Activated gamma-delta T cell treated with anti-CD3 and anti-CD28 coated beads, Interleukin-2, amount 50 U/mL, for 16 hours (primary cell): Measurements from ENCODE around the gene AFF2.

Experiments
- DNase-seq: peaks from one replicate; pipeline ENCODE4 v3.0.0-alpha.2; 2020; ENCODE audit warnings: low read depth

The AFF2 gene

GRCh38 chrX:148928811-148929210 lies 428.4 kb downstream of the AFF2 start:
- DNase-seq = no peak

- no peak for DNase-seq
Measured at GRCh38 chrX:148929686-148930085, 429.3 kb downstream of the AFF2 start.

DNA sequence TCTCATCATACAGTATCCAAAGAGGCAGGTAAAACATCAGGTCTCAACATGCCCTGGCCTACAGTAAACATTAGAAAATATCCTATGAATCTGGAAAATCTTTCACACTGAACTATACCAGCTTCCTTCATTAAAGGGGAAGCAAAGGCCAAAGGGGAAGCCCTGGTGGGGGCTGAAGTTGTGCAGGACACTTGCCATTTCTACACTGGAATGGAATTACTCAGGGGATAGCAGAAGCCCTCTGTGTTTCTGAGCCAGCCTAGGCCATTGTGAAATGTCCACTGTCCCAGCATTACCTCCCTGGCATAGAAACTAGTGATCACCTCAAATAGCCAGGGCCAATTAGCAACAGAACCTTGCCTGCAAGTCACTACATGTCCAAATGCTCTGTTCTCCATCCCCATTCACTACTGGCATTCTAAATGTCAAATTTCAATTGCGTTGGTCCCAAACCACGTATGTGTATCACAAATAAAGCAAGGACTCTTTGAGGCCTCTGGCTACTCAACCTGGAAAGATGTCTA lies 429.9 kb downstream of the AFF2 start:
- DNase-seq = no peak

- DNase-seq = no peak
Measured at GRCh38 chrX:148933881-148934280, 433.5 kb downstream of the AFF2 start.

GRCh38 chrX:148938348-148938747 lies 437.9 kb downstream of the AFF2 start:
- DNase-seq = no peak

DNA sequence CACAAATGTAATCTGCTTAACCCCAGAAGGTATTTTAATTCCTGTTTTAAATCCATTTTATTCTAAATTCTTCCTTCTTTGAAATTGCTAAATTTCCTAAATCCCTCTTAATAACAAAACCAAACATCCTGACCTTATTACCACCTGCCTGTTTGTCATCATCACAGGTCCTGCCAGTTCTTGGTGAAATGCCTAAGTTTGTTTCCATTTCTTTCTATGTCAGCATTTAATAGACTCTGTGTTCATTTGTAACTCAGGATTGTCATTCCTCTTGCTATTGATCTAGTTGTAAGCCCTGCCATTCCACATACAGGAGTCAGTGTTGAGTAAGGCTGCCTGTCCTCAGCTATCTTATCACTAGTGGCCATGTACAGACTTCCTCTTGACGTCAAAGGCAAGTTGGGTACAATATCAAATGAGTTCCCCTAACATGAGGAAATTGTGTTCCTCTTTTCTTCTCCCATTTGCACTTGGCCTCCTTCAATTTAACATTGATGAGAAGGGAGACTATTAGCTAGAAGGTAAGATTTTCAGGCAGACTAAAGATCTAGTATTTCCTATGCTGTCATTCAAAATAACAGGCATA lies 440.1 kb downstream of the AFF2 start:
- no peak for DNase-seq

- no peak for DNase-seq
Measured at GRCh38 chrX:148942754-148943153, 442.3 kb downstream of the AFF2 start.

DNA sequence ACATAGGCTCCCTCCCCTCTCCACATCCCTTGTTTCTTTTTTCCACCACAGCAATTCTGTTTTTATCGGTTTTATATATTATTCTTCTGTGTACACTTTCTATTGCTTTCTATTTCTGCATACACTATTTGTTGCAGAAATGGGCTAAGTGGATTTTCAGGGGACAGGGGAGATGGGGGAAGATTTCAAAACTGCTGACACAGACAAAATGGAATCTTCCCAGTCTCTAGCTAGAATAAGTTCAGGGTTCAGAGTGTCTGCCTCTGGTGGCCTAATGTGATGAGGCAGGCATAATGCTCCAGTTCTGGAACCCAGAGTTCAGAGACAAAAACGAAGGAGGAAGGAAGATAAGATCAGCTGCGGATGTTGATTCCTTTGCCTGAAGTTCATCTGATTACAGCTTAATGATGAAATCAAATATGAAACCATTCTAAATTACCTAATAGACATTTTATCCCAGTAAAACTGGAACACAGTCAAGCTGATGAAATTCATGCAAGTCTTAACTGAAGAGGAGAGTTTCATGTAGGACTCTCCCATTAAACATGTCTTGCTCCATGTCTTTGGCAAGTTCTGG lies 447.1 kb downstream of the AFF2 start:
- DNase-seq = no peak

- no peak for DNase-seq
Measured at GRCh38 chrX:148956352-148956751, 455.9 kb downstream of the AFF2 start.

DNA sequence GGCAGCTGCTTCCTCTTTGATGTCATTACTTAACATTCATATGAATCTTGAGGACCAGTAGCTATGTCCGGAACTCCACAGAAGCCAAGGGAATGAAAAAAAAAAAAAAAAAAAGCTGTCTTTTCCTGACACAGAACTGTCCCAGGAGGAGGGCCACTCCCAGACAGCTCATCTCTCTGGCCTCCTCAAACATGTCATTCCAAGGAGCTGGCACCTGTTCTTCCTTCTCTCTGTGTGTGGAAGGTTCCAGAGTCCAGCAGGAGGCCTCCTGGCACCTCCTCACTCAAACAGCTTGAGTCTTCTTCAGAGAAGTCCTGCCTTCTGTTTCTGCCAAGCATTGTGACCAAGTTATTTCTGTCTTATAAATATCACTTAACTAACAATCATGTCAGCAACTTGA lies 458.5 kb downstream of the AFF2 start:
- no peak for DNase-seq

DNA sequence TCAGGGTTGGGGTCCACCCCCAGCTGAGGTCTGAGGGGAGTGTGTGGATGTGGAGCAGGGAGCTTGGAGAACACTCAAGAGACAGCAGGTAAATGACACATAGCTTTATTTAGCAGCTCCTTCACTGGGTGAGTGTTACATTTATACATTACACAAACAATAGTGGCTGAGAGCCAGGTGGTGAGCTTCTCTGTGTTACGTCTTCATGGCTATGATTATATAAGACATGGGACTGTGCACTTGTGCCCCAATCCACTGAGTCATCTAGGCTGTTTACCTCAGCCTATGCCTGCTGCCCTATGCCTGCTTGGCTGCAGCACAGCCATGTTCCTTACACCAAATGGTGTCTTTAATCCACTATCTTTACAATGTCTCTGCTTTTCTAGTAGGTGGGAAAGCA lies 459.6 kb downstream of the AFF2 start:
- DNase-seq = no peak

DNA sequence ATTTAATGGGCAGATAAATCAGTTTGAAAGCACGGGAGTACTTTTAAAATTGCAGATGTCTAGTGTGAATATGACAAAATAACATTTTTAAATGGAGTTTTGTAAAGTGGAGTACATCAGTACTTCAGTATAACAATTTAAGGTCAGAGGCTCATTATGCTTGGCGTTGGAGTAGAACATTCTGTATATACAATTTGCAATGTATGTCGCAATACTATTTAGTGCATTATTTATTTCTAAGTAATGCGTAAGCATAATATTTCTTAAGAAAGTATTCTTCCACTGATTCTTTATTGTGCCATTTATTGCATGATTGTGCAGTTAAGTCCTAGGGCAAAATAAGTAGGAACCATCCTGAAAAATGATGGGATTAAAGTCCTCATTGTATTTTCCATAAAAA lies 461.6 kb downstream of the AFF2 start:
- DNase-seq = no peak

GRCh38 chrX:148976571-148977400 lies 476.4 kb downstream of the AFF2 start:
- DNase-seq = no peak

- no peak for DNase-seq
Measured at GRCh38 chrX:148979786-148980185, 479.4 kb downstream of the AFF2 start.

GRCh38 chrX:148984238-148984637 lies 483.8 kb downstream of the AFF2 start:
- no peak for DNase-seq

GRCh38 chrX:148991502-148991901 lies 491.1 kb downstream of the AFF2 start:
- DNase-seq = no peak

DNA sequence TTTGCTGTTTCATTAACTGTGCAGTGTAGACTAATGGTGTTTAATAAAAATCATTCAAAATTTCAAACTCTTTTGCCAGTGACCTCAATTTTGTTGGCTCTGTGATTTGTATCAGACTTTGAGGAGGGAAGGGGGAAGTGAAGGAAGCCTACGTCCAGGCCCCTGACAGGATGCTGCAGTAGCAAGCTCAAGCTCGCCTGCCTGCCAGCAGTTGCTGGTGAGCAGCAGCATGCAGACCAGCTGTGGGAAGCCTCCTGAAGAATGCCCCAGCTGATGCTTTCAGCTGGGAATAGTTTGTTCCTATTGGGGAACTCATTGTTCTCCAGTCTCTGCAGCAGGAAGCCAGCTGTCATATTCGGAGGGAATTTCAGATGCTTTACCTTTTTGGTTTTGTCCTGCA lies 495.2 kb downstream of the AFF2 start:
- no peak for DNase-seq

DNA sequence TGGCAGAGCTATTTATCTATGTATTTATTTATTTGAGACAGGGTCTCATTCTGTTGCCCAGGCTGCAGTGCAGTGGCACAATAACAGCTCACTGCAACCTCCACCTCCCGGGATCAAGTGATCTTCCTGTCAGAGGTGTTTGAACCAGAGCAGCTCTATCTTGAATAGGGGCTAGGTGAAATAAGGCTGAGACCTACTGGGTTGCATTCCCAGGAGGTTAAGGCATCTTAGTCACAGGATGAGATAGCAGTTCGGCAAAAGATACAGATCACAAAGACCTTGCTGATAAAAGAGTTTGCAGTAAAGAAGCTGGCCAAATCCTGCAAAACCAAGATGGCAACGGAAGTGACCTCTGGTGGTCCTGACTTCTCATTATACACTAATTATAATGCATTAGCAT lies 501.9 kb downstream of the AFF2 start:
- DNase-seq = no peak

DNA sequence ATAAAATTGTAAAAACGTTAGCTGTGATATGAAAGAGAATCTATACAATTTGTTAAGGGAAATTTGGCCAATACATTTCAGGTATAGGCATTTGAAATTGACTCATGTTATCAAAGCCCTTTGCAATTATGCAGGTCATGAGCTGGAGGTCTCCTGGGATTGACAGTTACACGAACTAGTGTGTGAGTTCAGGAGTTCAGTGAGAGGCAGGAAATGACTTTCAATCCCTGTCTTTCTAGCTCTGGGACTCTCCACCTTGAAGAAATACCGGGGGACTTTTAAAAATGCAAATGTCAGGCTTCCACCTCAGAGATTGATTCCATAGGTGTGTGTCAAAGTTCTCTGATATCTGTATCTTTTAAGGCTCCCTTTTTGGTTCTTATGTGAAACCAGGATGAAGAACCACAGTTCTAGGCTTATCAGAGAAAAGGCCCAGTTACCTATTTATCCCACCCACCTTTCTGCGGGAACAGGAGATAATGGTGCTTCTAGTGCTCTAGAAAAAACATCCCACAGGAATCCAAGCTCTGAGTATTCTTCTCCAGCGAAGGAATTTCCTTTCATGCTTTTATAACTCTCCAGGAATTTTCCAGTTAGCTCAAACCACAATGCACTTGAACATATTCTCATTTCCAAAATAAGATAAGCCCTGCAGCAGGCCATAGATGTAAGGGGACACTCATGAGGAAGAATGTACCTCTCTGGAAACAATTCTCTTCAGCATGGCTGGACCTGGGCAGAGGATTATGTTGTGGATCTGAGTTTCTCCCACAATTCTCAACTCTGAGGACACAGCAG lies 503.6 kb downstream of the AFF2 start:
- DNase-seq = no peak

DNA sequence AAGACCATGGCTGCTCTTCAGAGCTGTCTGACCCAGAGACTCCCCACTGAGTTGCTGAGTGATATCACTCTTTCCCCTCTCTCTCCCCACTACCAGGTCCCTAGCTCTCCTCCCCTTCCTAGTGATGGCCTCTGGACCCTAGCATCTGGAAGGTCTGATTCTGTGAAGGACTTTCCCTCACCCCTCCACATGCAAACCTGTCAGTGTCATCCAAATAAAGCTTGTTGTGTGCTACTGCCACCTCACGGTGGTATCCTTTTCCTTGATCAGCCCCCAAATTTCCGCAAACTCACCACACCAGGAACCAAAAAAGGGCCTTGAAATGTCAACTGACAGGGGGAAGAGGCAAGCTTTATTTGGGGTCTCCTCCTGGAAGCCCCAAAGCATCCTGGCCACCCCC lies 504.5 kb downstream of the AFF2 start:
- no peak for DNase-seq

- DNase-seq = no peak
Measured at GRCh38 chrX:149006235-149006634, 505.8 kb downstream of the AFF2 start.

- DNase-seq = no peak
Measured at GRCh38 chrX:149007423-149007822, 507.0 kb downstream of the AFF2 start.
